Lower lobe of right lung (tissue), 2 donors: ENCODE results near the gene OPRPN. TPM values are rescaled to one million over a fixed set of nuclear protein-coding genes. Genes with fewer than 3 reads are reported as not detected.

Source experiments
- ATAC-seq, 2 donors: fragments of 200-7000 bp; cut with Tn5 transposase; one replicate each; pipeline ENCODE4 v1.9.1; 2020 to 2022; ENCODE audit warnings: mild to moderate bottlenecking in 2 of 2, moderate library complexity in 2 of 2
- DNase-seq: peaks from one replicate; pipeline ENCODE4 v3.0.0-alpha.2; 2020
- H3K27ac ChIP-seq: fragments of 200-600 bp; one replicate; pipeline ENCODE4 v1.8.0; 2022
- H3K27me3 ChIP-seq: fragments of 200-600 bp; one replicate; pipeline ENCODE4 v1.8.0; 2022; ENCODE audit warnings: low read depth
- H3K36me3 ChIP-seq: fragments of 200-600 bp; one replicate; pipeline ENCODE4 v1.8.0; 2022; ENCODE audit warnings: mild to moderate bottlenecking
- H3K4me1 ChIP-seq: fragments of 200-600 bp; one replicate; pipeline ENCODE4 v1.8.0; 2022
- H3K4me3 ChIP-seq: fragments of 200-600 bp; one replicate; pipeline ENCODE4 v1.8.0; 2022; ENCODE audit warnings: mild to moderate bottlenecking
- H3K9me3 ChIP-seq: fragments of 200-600 bp; one replicate; pipeline ENCODE4 v1.8.0; 2022
- CTCF ChIP-seq: fragments of 200-600 bp; IDR thresholded peaks from one replicate; pipeline ENCODE4 v1.8.0; 2022; ENCODE audit warnings: antibody characterized with exemption, mild to moderate bottlenecking
- intact Hi-C: fragments of 100-400 bp; cut with DNase I; formaldehyde crosslinking; loops from one replicate; pipeline ENCODE4 v1.11.0; 2022
- total RNA-seq: library from RNA; stranded (reverse); fragmentation: NEBNext Ultra II Directional; extraction: Animal tissue kit (Norgen Biotek cat#: 25700); gene quantifications from one replicate; pipeline ENCODE4 v1.2.1, GENCODE V29; 2021
- donor health status: DM: no; HTN: yes; CAD: no; lungs with severe emphysema.

OPRPN gene
- total RNA-seq, 1 donor from 2014 or later, result not detected

- no peak overlapping the region for H3K4me3 ChIP-seq
- H3K27me3 ChIP-seq, result no peaks in the 10 kb centered on the region
- intact Hi-C loops, result no loop called here
- H3K9me3 ChIP-seq, result no peaks in the 10 kb centered on the region
- no peaks in the 10 kb centered on the region for H3K36me3 ChIP-seq
- TF ChIP-seq CTCF, result no peak
- DNase-seq (no peak), ATAC-seq (no peak)
- no peaks in the 10 kb centered on the region for H3K4me1 ChIP-seq
- no peak overlapping the region for H3K27ac ChIP-seq
Measured at GRCh38 chr4:70365479-70365878, 32.3 kb upstream of the OPRPN start.

- TF ChIP-seq CTCF, result no peak
- Histone ChIP-seq H3K27ac (no peak overlapping the region), H3K4me3 (no peak overlapping the region), H3K36me3 (no peaks in the 10 kb centered on the region), H3K27me3 (no peaks in the 10 kb centered on the region), H3K9me3 (no peaks in the 10 kb centered on the region), H3K4me1 (no peaks in the 10 kb centered on the region)
- intact Hi-C loops, result no loop called here
- no peak for DNase-seq
- no peak for ATAC-seq
Measured at GRCh38 chr4:70367813-70368212, 29.9 kb upstream of the OPRPN start.

- intact Hi-C loops, result no loop called here
- no peak for ATAC-seq
- no peaks in the 10 kb centered on the region for H3K9me3 ChIP-seq
Measured at GRCh38 chr4:70371987-70372386, 25.8 kb upstream of the OPRPN start.

GRCh38 chr4:70372760-70373159, 25.0 kb upstream of the OPRPN start:
- no peak for DNase-seq
- Histone ChIP-seq H3K9me3 (no peaks in the 10 kb centered on the region), H3K27me3 (no peaks in the 10 kb centered on the region), H3K27ac (no peak overlapping the region), H3K4me3 (no peak overlapping the region), H3K36me3 (no peaks in the 10 kb centered on the region), H3K4me1 (no peaks in the 10 kb centered on the region)
- intact Hi-C loops, result no loop called here
- TF ChIP-seq CTCF, result no peak
- ATAC-seq, result no peak

More at GRCh38 chr4:70371987-70372386, 25.8 kb upstream of the OPRPN start:
- Histone ChIP-seq H3K4me3 (no peak overlapping the region), H3K27ac (no peak overlapping the region), H3K4me1 (no peaks in the 10 kb centered on the region), H3K27me3 (no peaks in the 10 kb centered on the region), H3K36me3 (no peaks in the 10 kb centered on the region)
- no peak for DNase-seq
- no peak for TF ChIP-seq CTCF

GRCh38 chr4:70380578-70380977, 17.2 kb upstream of the OPRPN start:
- no peak for ATAC-seq
- Histone ChIP-seq H3K9me3 (no peaks in the 10 kb centered on the region), H3K27ac (no peak overlapping the region), H3K4me1 (no peaks in the 10 kb centered on the region), H3K4me3 (no peak overlapping the region), H3K27me3 (no peaks in the 10 kb centered on the region), H3K36me3 (no peaks in the 10 kb centered on the region)
- intact Hi-C loops, result no loop called here
- DNase-seq, result no peak
- no peak for TF ChIP-seq CTCF

GRCh38 chr4:70382691-70383181, 15.0 kb upstream of the OPRPN start, which contains the start of gene SMR3B:
Gene SMR3B (plus strand): TSS chr4:70383131. CDS start chr4:70384511, 1,380 bp downstream.
- Histone ChIP-seq H3K4me3 (no peak within 1 kb of the TSS), H3K9me3 (no peaks in the 10 kb centered on the region), H3K4me1 (no peaks in the 10 kb centered on the region), H3K27me3 (no peaks in the 10 kb centered on the region), H3K27ac (no peak within 1 kb of the TSS), H3K36me3 (no peaks in the 10 kb centered on the region)
- ATAC-seq (no peak), DNase-seq (no peak)
- intact Hi-C loops, result no loop called here
- no peak for TF ChIP-seq CTCF
